ENCODE measurements around the gene ELAVL4.

The ELAVL4 gene

GRCh38 chr1:50231209-50231608 is 122.5 kb downstream of the ELAVL4 start:
- no peak for DNase-seq (ENCODE audit: low read depth in 2 of 2)
- TF ChIP-seq CTCF (IDR thresholded peaks at IDR 0.05; ENCODE audit: low read depth, low read length): no peak
- H3K4me3 ChIP-seq (replicated peaks in 1 of 2; ENCODE audit: low read depth in 2 of 2, low read length in 2 of 2): no peak overlapping the region

- no peak for TF ChIP-seq CTCF (IDR thresholded peaks at IDR 0.05; ENCODE audit: low read depth, low read length)
- DNase-seq (ENCODE audit: low read depth in 2 of 2): no peak
- no peak overlapping the region for H3K4me3 ChIP-seq (replicated peaks in 1 of 2; ENCODE audit: low read depth in 2 of 2, low read length in 2 of 2)
These were observed 123.6 kb downstream of the ELAVL4 start for GRCh38 chr1:50232336-50232735.

- TF ChIP-seq CTCF (IDR thresholded peaks at IDR 0.05; ENCODE audit: low read depth, low read length): no peak
- DNase-seq (ENCODE audit: low read depth in 2 of 2): no peak
- no peak overlapping the region for H3K4me3 ChIP-seq (replicated peaks in 1 of 2; ENCODE audit: low read depth in 2 of 2, low read length in 2 of 2)
These were observed 127.9 kb downstream of the ELAVL4 start for GRCh38 chr1:50236656-50237055.

GRCh38 chr1:50237056-50237455 is 128.3 kb downstream of the ELAVL4 start:
- TF ChIP-seq CTCF (IDR thresholded peaks at IDR 0.05; ENCODE audit: low read depth, low read length): no peak
- H3K4me3 ChIP-seq (replicated peaks in 1 of 2; ENCODE audit: low read depth in 2 of 2, low read length in 2 of 2): no peak overlapping the region
- DNase-seq (ENCODE audit: low read depth in 2 of 2): no peak

- no peak for TF ChIP-seq CTCF (IDR thresholded peaks at IDR 0.05; ENCODE audit: low read depth, low read length)
- DNase-seq (ENCODE audit: low read depth in 2 of 2): no peak
- no peak overlapping the region for H3K4me3 ChIP-seq (replicated peaks in 1 of 2; ENCODE audit: low read depth in 2 of 2, low read length in 2 of 2)
These were observed 135.2 kb downstream of the ELAVL4 start for GRCh38 chr1:50243939-50244338.

- no peak overlapping the region for H3K4me3 ChIP-seq (replicated peaks in 1 of 2; ENCODE audit: low read depth in 2 of 2, low read length in 2 of 2)
- no peak for TF ChIP-seq CTCF (IDR thresholded peaks at IDR 0.05; ENCODE audit: low read depth, low read length)
- DNase-seq (ENCODE audit: low read depth in 2 of 2): no peak
These were observed 138.1 kb downstream of the ELAVL4 start for GRCh38 chr1:50246869-50247268.

- H3K4me3 ChIP-seq (replicated peaks in 1 of 2; ENCODE audit: low read depth in 2 of 2, low read length in 2 of 2): no peak overlapping the region
- DNase-seq (ENCODE audit: low read depth in 2 of 2): no peak
- TF ChIP-seq CTCF (IDR thresholded peaks at IDR 0.05; ENCODE audit: low read depth, low read length): no peak
These were observed 143.0 kb downstream of the ELAVL4 start for GRCh38 chr1:50251702-50252101.

All from cardiac fibroblast (primary cell).